GM21360 (cell line): ENCODE data around the gene IMMP2L.
A peak's percentile ranks its signal among the peaks of the same experiment; 100 is the strongest.
"Not testable (repeated sequence)": the region's sequence is repeated elsewhere in the genome, so short reads cannot be mapped to it uniquely, and the experiment has no call there.

Source experiments
- ATAC-seq: cut with Tn5 transposase; IDR thresholded peaks from one replicate; pipeline ENCODE4 v1.9.1; 2021; ENCODE audit warnings: mild to moderate bottlenecking, moderate library complexity; ENCODE audit not compliant: unreplicated experiment

IMMP2L gene

DNA sequence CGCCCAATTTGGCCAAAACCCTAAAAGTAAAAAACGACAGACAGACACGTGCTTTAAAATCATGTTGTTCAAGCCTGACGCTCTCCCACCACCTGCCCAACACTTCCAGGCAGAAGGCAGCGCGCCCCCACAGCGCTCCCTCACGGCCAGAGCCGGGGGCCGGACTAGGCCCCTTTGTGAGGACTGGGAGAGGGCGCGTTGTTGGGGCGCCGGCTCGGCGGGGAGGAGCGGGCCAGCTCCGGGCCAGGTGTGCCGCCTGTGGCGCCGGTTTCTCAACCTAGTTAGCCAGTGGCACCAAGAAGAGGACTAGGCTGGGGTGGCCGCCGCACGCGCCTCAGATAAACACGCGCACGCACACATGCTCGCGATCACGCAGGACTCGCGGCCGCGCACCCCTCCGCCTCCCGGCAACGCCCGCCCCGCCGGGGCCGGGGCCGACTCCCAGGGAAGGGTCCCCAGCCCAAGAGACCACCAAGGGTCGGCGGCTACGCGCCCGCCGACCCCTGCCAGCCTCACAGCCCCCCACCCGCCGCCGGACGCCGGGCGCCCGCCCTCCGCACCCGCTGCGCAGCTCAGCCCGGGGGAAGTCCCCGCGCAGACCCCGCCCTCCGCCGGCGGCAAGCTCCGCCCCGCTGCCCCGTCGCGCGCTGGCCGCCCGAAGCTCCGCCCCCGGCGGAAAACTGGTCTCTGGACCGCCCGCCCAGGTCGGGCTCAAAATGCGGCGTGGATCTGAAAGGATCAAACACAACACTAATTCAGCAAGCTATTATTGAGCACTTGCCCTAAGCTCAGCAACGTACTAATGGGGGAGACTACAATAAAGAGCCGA is at the start of gene IMMP2L:
TSS of gene IMMP2L (minus strand) at position 589 of the 829 bp plus-strand sequence.
- ATAC-seq, result peak; percentile 79

DNA sequence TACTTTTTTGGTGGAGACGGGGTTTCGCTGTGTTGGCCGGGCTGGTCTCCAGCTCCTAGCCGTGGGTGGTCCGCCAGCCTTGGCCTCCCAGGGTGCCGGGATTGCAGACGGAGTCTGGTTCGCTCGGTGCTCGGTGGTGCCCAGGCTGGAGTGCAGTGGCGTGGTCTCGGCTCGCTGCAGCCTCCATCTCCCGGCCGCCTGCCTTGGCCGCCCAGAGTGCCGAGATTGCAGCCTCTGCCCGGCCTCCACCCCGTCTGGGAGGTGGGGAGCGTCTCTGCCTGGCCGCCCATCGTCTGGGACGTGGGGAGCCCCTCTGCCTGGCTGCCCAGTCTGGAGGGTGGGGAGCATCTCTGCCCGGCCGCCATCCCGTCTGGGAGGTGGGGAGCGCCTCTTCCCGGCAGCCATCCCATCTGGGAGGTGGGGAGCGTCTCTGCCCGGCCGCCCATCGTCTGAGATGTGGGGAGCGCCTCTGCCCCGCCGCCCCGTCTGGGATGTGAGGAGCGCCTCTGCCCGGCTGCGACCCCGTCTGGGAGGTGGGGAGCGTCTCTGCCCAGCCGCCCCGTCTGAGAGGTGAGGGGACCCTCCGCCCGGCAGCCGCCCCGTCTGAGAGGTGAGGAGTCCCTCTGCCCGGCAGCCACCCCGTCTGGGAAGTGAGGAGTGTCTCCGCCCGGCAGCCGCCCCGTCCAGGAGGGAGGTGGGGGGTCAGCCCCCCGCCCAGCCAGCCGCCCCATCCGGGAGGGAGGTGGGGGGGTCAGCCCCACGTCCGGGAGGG is 47.4 kb upstream of the IMMP2L start:
- not testable (repeated sequence) for ATAC-seq

DNA sequence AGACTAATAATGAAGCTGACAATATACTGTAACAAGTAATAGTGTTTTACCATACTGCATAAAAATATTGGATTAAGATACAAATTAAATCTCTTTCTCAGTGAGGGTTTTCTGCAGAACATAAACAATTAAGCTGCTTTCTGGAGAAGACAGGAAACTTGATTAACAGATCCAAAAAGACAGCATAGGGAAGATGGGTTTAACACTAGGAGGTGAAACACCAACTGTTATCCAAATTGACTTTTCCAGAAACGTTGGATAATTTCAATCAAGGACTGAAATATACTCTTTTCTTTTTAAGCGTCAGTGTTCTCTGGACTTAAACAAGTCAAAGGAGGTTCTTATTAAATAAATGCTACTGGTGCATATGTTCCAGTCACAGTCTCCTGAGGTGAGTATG is 45.3 kb upstream of the IMMP2L start:
- no peak for ATAC-seq

DNA sequence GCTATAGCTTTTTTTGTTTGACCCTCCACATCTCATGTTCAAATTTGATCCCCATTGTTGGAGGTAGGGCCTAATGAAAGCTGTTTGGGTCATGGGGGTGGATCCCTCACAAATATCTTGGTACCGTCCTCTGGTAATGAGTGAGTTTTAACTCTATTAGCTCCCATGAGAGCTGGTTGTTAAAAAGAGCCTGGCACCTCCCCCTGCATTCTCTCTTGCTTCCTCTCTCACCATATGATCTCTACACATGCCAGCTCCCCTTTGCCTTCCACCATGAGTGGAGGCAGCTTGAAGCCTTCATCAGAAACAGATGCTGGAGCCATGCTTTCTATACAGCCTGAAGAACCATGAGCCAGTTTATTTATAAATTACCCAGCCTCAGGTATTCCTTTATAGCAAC is 43.0 kb upstream of the IMMP2L start:
- ATAC-seq, result no peak

DNA sequence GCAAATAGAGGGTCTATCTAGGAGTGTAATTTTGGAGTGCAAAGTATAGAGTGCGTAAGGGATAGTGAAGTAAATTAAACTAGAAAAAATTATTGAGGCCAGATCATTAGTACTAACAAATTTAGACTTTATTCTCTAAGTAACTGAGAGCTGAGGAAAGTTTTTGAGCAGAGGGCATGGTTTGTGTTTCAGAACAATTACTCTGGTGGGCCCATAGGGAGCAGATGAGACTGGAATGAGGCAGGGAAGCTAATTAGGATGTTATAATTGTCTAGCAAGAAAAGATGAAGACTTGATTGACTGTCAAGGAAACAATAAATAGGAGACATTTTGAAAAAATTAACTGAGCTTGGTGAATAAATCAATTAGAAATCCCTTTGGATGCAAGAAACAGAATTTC is 37.8 kb upstream of the IMMP2L start:
- ATAC-seq, result no peak

DNA sequence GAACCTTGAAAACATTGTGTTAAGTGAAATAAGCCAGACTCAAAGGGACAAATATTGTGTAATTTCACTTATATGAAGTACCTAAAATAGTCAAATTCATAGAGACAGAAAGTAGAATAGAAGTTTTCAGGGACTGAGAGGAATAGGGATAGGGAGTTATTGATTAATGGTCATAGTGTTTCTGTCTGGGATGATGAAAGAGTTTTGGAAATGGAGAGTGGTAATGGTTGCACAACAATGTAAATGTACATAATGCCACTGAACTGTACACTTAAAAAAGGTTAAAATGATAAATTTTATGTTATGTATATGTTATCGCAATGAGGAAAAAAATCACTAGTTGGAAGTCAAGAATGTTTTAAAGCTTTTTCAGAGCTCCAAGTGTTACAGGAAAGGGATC is 33.5 kb upstream of the IMMP2L start:
- no peak for ATAC-seq

DNA sequence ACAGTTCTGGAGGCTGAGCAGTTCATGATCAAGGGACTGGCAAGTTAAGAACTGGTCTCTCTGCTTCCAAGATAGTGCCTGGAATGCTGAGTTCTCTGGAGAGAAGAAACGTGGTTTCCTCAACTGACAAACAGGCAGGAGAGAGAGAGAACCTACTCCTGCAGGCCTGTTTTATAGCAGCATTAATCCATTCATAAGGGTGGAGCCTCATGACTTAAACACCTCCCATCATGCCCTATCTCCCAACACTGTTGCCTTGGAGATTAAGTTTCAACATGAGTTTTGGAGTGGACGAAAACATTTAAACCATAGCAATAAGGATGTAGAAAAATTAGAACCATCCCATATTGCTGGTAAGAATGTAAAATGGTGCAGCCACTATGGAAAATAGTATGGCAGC is 32.3 kb upstream of the IMMP2L start:
- no peak for ATAC-seq

DNA sequence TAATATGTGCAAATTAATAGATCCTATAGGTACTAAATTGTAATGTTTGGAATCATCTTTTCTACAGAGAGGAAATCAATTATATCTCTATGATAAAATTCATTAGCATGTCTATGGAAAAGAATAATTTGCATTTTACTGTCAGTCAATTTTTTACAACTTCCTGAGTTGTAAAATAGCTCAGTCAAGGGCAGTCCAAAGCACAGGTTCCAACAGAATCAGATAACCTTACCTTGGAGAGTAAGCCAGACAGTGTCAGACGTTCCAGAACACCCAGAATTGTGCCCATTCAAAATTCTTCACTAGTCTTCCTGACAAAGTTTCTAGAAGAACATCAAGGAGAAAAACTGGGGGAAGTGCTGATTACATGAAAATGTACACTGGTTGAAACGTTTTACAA is 31.1 kb upstream of the IMMP2L start:
- ATAC-seq, result no peak

DNA sequence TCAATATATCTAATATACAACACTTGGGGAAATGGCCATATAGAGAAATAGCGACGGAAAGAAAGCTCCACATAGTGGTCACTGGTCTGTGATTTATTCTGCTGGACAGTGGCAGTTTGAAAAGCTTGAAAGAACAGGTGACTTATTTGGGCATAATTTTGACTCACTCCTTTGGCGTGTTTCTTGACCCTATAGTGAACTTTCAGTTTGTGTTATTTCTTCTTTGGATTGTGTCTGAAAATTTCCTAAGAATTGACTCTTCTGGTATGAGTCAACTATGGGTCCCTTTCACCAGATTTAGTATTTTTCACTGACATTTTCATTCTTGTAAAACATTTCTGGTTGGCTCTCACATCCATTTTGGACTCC is 25.8 kb upstream of the IMMP2L start:
- no peak for ATAC-seq

DNA sequence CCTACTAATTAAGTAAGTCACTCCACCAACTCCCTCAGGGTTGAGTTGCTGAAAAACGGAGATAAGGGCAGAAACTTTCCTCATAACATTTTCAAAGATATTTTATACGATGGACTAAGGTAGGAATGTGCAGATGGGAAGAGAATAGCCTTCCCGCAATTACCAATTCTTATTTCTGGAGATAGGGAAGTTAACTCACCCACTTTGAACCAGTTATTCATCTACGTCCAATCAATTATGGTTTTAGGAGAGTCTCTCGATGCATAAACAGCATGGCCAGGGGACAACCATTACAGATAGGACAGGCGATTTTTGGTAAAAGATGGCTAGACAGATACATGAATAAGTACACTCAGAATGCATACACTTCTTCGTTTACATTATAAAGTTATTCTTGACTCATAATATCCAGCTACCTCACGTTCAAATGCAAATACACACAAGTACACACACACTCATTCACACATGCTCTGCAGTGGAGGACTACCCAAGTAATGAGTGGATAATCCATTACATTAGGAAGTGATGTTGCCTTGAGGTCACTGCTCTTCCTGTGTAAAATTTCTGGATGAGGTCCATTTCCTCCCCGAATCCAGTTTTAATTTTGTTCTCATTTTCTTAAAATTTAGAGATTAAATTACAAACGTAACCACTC is 25.2 kb upstream of the IMMP2L start:
- ATAC-seq, result no peak

DNA sequence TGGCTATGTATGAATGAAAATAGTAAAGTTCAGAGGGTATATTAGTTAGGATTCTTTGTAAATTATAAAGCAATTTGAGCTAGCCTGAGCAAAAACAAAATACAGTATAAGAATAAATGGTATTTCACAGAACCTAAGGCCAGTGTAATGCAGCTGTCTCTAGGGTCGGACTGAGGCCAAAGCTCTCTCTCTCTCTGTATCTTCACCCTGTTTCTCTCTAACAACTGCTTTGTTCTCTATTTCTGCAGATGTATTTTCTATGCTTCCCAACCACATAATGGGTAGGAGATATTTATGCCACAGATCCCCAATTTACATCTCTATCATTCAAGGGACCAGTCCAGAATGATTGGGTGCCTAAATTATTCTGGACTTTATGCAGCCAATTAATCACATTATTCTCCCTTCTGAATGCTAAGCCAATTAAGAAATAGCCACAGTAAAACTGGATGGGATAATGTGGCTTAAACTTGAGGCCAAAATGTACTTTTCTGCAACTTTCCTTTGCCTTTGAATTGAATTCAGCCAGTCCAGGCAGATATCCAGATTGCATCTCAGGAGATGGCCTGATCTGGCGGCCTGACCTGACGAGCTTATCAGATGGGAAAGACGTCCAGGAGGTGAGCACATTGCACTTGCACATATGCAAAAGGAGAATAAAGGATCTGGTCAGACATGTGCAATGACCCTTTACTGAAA is 24.6 kb upstream of the IMMP2L start:
- ATAC-seq, result no peak

DNA sequence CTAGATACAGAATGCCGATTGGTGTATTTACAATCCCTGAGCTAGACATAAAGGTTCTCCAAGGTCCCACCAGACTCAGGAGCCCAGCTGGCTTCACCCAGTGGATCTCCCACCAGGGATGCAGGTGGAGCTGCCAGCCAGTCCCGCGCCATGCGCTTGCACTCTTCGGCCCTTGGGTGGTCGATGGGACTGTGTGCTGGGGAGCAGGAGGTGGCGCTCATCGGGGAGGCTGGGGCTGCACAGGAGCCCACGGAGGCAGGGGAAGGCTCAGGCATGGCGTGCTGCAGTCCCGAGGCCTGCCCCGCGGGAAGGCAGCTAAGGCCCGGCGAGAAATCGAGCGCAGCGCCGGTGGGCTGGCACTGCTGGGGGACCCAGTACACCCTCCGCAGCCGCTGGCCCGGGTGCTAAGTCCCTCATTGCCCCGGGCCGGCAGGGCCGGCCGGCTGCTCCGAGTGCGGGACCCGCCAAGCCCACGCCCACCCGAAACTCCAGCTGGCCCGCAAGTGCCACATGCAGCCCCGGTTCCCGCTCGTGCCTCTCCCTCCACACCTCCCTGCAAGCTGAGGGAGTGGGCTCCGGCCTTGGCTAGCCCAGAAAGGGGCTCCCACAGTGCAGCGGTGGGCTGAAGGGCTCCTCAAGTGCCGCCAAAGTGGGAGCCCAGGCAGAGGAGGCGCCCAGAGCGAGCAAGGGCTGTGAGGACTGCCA is 19.6 kb upstream of the IMMP2L start:
- not testable (repeated sequence) for ATAC-seq

DNA sequence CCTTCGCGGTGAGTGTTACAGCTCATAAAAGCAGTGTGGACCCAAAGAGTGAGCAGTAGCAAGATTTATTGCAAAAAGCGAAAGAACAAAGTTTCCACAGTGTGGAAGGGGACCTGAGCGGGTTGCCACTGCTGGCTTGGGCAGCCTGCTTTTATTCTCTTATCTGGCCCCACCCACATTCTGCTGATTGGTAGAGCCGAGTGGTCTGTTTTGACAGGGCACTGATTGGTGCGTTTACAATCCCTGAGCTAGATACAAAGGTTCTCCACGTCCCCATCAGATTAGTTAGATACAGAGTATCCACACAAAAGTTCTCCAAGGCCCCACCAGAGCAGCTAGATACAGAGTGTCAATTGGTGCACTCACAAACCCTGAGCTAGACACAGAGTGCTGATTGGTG is 18.9 kb upstream of the IMMP2L start:
- ATAC-seq, result not testable (repeated sequence)

DNA sequence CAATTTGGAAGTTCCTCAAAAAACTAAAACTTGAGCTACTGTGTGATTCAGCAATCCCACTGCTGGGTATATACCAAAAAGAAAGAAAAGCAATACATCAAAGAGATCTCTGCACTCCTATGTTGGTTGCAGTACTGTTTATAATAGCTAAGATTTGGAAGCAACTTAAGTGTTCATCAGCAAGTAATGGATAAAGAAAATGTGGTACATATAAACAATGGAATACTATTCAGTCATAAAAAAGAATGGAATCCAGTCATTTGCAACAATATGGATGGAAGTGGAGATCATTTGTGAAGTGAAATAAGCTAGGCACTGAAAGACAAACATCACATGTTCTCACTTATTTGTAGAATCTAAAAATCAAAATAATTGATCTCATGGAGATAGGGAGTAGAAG is 16.5 kb upstream of the IMMP2L start:
- ATAC-seq, result no peak

DNA sequence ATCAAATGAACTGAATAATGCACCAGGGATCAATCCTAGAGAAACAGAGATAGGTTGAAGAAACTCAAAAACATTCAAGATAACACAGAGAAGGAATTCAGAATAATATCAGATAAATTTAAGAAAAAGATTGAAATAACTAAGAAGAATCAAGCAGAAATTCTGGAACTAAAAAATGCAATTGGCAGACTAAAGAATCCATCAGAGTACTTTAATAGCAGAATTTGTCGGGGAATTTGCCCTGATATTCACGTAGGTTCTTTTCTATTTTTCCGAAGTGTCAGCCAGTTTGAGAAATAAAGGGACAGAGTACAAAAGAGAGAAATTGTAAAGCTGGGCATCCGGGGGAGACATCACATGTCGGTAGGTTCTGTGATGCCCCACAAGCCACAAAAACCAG is 9.4 kb upstream of the IMMP2L start:
- ATAC-seq, result no peak

DNA sequence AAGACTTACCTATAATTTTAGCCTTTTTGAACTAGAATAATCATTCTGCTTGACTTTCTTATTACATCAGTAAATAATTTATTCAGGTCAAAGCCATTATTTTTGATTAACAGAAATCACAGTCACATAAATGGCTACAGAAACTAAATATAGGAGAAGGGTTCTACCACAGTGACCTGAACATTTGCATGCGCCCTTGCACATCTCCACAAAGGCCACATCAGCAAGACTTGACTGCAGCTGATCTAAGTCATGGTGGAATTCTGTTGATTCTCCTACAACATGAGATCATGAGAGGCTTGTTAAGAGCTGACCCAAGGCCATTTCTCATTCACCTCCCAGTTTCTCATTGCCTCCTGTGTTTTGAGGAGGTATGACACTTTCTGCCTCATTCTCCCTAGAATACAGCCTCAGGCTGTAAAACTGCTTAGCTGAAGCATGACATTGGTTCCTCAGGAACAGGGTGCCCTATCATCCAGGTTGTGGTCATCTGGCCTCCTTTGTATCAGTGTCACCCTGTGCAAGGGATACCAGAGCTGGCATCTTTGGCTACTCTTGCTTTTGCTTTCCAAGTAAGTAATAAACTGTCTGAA is 6.7 kb upstream of the IMMP2L start:
- peak; percentile 71 for ATAC-seq

DNA sequence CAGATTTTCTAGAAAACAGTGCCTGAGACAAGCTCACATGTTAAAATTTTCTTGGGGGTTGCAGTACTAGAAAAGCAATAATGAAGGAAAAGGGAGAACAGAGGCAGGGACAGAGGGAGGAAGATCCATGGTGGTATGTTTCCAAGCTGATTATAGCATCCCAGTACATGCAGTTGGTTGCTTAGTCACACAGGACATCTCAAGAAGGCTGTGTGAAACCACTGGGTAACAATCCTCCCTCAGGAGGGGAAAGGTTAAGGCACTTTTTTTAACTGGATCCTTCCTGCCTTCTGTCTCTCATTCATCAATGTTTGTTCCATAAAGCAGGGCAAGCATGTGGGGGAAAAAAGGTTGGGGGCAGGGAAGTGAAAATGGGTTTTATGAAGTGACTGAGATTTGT is 6.1 kb upstream of the IMMP2L start:
- ATAC-seq, result peak; percentile 13

DNA sequence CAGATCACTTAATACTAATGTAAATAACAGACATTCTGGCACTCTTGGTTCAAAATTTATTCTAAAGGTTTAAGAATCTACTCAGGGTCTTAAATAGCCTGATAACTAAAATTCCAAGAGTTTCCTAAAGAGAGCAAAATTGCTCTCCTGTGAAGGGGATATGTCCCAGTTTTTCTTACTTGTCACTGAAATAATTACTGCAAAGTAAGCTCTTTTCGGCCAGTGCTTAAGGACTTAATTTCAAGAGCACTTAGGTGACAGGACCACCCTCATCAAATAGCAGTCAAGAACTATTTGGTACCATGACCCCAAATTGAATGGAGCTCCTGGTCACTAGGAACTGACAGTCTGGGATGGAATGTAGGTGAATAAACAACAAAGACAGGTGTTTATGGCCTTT is 1.8 kb upstream of the IMMP2L start:
- ATAC-seq, result no peak

DNA sequence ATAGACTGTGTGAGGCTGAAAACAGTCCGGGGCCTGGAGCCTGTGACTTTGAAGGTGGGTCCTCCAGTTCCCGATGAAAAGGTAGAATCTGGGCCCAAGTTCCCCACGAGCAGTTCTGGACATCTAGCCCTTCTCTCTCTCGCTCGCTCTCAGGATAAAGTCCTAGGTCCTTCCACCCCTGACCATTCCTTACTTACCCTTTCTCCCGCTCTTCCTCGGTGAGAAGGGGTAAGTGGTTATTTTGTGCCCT is 713 bp downstream of the IMMP2L start:
- no peak for ATAC-seq
